ENCODE data around the gene KIAA0232. TPM values are rescaled to one million over a fixed set of nuclear protein-coding genes. Genes with fewer than 3 reads are reported as not detected.

The KIAA0232 gene
- total and polyA plus RNA-seq, 9 of the 15 experiments (the other 6 are each of a cell fraction or from before 2014, with no cell fraction given): 3.5 to 17.4 (median 13.0) TPM

- no peak for TF ChIP-seq NR1H2 (CRISPR knock-in tag; IDR thresholded peaks at IDR 0.05)
- no peak for TF ChIP-seq ZNF274 (IDR thresholded peaks at IDR 0.05; ENCODE audit: borderline replicate concordance, low read depth, low read length)
- TF ChIP-seq MAFK (IDR thresholded peaks at IDR 0.05; ENCODE audit: low read length): no peak
- TF ChIP-seq ZNF584 (CRISPR knock-in tag; IDR thresholded peaks at IDR 0.05; ENCODE audit: low read depth): no peak
- TF ChIP-seq SMAD1 (IDR thresholded peaks at IDR 0.05; ENCODE audit: low read depth, low read length, partially characterized antibody): no peak
- TF ChIP-seq HNRNPL (IDR thresholded peaks at IDR 0.05; ENCODE audit: low read depth, low read length): no peak
- no peak for TF ChIP-seq ZNF778 (CRISPR knock-in tag; IDR thresholded peaks at IDR 0.05)
- TF ChIP-seq ZNF668 (CRISPR knock-in tag; IDR thresholded peaks at IDR 0.05): no peak
- TF ChIP-seq NR3C1 (CRISPR knock-in tag; IDR thresholded peaks at IDR 0.05): no peak; the same call in 1 of the 2 replicates
- TF ChIP-seq NCOA6 (IDR thresholded peaks at IDR 0.05): no peak
- TF ChIP-seq TFE3 (CRISPR knock-in tag; IDR thresholded peaks at IDR 0.05): no peak
- no peak for TF ChIP-seq KAT7 (CRISPR knock-in tag; IDR thresholded peaks at IDR 0.05; ENCODE audit: borderline replicate concordance)
- no peak for TF ChIP-seq PHB2 (IDR thresholded peaks at IDR 0.05; ENCODE audit: low read depth)
- TF ChIP-seq KLF16 (IDR thresholded peaks at IDR 0.05): no peak
- 0 out of 2 replicates have a peak, but pooled peaks have one; percentile 25 for TF ChIP-seq ATF6 (CRISPR knock-in tag; IDR thresholded peaks at IDR 0.05)
- peak; percentile 87 for TF ChIP-seq POLR2G (IDR thresholded peaks at IDR 0.05; ENCODE audit: low read depth, low read length)
- TF ChIP-seq CBFA2T3 (IDR thresholded peaks at IDR 0.05): peak; percentile 13; the same call in 1 of the 2 replicates
- no peak for TF ChIP-seq RBM17 (IDR thresholded peaks at IDR 0.05; ENCODE audit: borderline replicate concordance, low read depth, low read length)
- TF ChIP-seq TEAD4 (IDR thresholded peaks at IDR 0.05; ENCODE audit: low read length): no peak; the same call in 1 of the 2 replicates
- TF ChIP-seq TEAD4 (CRISPR knock-in tag; IDR thresholded peaks at IDR 0.05; ENCODE audit: borderline replicate concordance): no peak
- no peak for TF ChIP-seq HINFP (tag; conservative IDR thresholded peaks at IDR 0.05; ENCODE audit: low read depth)
- no peak for TF ChIP-seq ZC3H8 (IDR thresholded peaks at IDR 0.05)
- no peak for TF ChIP-seq ZNF398 (CRISPR knock-in tag; IDR thresholded peaks at IDR 0.05)
Measured at GRCh38 chr4:6783111-6783981, 819 bp downstream of the KIAA0232 start (continued).

Data from K562 (cell line).